ENCODE data around the gene CDH23.

The CDH23 gene

DNA sequence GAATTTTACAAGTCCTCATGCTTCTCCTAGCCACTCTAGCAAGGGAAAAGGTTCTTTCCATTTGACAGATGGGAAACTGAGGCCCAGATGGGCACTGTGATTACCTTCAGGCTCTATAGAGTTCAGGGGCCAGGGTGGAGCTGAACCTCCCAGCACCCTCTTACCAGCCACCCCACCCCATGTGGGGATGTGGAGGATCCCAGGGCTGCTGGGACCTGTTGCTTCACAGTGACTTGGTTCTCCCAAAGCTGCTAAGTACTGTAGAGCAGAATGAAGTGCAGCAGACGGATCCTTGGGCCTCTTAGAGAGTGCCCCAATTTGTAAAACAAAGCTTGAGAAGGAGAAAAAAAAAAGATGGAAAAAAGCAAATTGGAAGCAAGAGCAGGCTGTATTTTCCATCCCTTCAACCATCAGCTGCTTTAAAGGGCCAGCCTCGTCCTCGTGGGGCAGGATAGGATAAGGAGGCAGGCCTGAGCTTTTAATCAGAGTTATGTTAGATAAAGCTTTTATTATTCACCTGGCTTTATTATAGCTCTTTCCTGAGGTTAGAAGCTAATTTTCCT lies 147.0 kb downstream of the CDH23 start:
- no peak for DNase-seq

DNA sequence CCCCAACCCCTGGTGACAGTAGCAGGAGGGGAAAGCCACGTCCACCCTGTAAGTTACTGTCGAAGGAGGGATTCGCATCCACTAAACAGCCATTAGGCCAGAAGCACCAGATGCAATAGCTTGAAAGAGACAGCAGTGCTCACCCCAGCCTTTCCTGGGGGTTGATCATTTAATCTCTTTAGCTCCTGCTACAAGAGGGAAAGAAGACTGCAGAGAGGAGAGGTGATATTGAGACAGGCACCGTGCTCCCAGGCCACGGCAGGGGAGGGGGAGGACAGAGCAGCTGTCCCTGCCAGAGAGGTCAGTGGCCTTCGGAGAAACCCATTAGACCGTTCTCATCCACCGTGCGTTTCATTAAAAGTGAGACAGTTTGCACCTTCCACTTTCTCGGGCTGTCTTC lies 148.3 kb downstream of the CDH23 start:
- DNase-seq, result no peak

GRCh38 chr10:71546220-71546619 lies 149.5 kb downstream of the CDH23 start:
- no peak for DNase-seq

- no peak for DNase-seq
Observed at GRCh38 chr10:71547312-71547711, 150.6 kb downstream of the CDH23 start.

DNA sequence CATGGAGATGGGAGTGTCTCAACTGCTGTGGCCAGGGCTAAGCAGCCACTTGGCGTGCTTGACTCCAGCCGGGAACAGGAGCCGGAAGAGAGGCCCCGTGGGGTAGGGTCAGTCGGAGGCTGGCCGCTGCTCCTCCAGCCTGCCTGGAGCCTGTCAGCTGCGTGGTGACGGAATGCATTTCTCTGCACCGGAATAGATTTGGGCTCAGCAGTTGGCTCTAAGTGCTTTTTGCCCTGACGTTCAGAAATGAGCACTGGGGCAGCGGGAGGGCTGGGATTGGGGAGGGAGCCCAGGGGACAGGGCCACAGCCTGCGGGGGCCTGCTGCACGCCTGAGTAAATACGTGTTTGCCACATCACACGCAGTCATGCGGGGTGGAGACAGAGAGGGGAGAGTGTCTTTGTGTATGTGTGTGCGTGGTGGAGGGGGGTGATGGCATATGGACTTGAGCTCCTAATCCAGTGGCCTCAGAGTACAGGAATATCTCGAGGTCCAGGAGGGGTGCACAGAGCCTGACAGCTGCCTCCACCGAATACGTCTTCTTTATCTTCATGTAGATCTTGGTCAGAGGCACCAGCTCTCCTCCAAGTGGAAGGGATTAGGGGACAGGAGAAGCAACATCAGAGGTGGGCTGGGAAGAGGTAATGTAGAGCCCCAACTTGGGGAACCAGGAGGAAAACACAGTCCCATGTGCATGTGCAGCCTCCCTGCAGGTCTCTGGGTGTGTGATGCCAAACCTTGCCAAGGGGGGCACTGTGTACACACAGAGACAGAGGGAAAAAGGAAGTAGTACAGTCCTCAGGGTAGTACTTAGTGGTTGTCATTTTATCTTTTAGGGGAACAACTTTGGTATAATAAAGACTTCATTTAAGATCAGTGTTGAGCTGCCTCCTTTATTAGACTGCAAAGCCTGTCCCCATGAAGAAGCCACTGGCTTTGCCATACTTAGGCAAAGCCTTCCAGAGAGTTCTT lies 151.4 kb downstream of the CDH23 start:
- DNase-seq, result no peak

DNA sequence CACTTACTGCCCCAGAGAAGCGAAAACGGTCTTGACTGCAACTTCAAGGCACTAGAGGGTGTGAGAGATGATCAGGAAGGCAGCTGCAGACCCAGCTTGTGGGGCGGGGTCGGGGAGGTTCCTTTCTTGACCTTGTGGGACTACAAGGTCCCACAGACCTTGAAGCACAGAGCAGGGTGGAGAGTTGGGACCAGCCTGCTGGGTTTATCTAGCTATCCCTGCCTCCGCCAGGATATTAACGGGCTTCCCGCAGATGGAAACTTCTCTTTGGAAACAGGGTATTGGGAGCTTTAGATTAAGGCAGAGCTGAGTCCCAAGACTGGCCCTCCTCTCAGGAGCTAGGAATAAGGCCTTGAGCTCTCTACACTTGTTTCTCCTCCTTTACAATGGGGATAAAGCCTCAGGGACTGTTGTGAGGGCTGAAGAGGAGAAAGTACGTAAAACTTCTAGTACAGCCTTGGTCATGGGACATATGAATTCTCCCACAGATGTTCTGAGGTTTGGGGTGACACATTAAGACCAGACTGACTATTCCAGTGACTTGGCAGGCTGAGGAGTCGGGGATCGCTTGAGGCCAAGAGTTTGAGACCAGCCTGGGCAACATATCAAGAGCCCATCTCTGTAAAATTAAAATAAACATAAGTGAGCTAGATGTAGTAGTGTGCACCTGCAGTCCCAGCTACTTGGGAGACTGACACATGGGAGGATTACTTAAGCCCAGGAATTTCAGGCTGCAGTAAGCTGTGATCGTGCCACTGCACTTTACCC lies 153.2 kb downstream of the CDH23 start:
- no peak for DNase-seq

- no peak for DNase-seq
Observed at GRCh38 chr10:71550628-71551027, 153.9 kb downstream of the CDH23 start.

GRCh38 chr10:71551970-71552369 lies 155.2 kb downstream of the CDH23 start:
- no peak for DNase-seq

- no peak for DNase-seq
Observed at GRCh38 chr10:71553432-71553831, 156.7 kb downstream of the CDH23 start.

DNA sequence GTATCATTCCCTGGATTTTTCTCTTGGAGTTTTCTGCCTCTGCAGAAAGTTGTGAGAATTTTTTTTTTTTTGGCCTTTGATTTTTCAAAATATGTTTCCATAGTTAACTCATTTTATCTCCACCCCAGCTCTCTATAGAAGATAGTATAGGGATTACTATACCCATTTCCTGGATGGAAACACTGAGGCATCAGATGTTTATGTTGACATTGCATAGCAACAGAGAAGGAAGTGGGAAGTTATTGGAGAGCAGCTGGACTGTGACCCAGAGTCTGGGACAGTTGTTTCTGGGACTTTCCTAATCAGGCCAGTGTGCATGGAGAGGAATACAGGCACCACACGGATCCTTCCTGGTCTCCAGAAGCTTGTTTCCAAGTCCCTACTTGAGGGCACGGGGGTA lies 158.0 kb downstream of the CDH23 start:
- DNase-seq, result no peak

GRCh38 chr10:71555087-71555723 lies 158.5 kb downstream of the CDH23 start:
- no peak for DNase-seq

DNA sequence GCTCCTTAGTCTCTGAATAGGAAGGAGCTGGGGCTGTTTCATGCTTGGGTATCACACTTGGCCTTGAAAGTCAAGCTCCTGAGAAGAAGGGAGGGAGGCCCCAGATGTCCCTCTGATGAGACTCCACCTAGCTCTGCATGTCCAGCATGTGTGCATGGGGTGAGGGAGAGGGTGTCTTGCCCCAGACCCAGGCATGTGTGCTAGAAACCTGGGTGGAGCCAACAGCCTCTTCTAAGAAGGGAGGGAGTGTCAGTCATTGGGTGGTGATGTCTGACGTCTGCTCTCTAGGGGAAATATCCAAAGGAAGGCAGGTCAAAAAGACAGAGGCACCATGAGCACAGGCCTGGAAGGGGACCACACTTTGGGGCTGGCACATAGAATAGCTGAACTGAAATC lies 159.0 kb downstream of the CDH23 start:
- no peak for DNase-seq

GRCh38 chr10:71558991-71559390 lies 162.3 kb downstream of the CDH23 start:
- DNase-seq, result no peak

DNA sequence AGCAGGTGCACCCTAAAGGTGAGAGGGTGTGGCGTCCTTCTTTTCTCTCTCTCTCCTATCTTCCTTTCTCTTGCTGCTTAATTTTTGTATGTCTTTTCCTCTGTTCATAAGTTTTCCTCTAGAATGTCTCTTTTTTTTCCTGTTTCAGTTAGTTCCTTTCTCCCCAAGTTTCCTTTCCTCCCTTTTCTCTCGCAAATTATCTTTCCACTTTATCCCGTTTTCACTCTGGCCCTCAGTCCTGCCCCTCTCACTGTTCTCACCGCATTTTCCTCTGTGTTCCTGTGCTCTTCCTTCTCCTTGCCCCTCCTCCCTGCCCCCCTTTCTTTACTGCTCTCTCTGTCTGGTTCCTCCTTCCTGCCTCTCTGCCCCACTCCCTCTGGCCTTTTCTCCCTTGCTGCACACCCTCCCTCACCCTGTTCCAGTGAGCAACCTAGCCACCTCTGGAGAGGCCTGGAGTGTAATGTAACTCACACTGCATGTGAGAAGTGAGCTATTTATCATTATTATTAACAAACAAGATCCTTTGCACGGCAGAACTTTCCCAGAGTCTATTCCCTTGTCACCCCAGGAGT lies 164.4 kb downstream of the CDH23 start:
- no peak for DNase-seq

DNA sequence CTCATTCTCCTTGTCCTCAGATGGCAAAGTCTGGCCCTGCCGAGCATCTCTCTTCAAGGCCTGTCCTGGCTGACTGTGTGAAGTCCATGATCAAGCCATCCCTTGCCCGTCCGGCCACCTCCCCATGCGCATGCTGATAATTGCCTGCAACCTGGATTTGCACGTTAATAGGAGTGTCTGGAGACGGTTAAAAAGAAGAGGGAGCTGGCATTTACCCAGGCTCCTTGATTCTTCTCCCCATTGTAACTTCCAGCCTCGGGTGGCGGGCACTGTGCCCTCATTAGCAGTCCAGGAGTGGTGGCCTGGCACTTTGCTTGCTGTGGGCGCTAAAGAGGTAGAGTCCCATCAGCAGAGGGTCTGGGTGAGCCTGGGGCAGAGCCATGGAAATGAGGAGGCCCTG lies 165.5 kb downstream of the CDH23 start:
- DNase-seq, result no peak

DNA sequence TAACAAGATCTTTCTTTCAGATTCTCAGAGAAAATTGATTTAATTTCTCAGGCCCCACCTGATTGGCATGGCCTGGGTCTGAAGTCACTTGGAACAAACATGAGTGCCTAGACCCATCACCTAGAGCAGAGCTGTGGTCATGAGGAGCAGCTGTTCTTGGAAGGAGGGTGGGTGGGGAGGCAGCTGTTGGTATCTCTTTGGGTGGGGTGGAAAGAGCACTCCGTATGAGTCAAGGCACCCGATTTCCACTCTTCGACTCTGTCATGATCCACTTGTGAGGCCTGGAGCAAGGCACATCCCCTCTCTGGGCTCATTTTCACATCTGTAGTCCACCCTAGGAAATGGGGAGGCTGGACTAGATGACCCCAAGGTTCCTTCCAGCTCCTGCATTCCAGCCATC lies 166.2 kb downstream of the CDH23 start:
- DNase-seq, result no peak

DNA sequence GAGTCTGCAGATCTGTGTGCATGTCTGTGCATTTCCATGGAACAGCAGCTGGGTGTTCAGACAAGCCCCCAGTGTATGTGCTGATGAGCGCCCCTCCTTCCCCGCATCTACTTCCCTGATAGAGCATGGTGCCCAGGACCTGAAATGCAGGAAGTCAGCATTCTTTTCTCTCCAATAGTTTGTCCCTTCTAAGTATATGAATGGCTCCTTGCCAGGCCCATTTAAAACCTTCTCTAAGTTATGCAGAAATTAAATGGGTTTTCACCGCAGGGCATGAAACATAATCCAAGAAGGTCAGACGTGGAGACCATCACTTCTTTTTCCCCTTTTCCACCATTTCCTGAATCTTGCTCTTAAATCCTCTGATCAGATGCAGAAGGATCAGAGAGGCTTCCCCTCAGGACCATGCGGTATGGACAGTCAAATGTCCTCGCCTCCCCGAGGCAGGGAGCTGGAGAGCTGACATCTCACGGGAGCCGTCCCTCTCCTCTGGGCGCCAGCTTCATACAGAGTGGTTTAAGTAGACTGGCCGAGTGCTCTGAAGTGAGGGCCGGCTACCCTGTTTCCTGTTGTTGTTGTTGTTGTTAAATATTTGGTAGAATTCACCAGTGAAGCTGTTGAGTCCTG lies 167.6 kb downstream of the CDH23 start:
- DNase-seq, result no peak

GRCh38 chr10:71565284-71566000 lies 168.7 kb downstream of the CDH23 start:
- DNase-seq, result no peak

DNA sequence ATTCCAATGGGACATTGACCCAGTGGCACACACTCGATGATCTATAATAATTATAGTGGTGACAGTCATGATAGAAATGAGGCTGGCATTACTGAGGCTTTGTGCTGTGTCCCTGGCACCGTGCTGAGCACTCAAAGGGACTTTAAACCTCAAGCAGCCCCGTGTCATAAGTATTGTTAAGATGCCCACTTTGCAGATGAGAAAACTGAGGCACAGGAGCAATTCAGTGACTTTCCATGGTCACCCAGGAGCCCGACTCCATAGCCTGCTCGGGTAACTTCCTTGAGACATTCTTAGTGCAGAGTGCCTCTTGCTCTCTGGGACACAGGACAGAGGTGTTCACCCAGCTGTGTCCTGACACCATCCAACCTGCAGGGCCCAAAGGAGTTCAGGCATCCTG lies 170.3 kb downstream of the CDH23 start:
- DNase-seq, result no peak

GRCh38 chr10:71568896-71569492 lies 172.3 kb downstream of the CDH23 start:
- no peak for DNase-seq
